ENCODE results near the gene CD46. TPM values are rescaled to one million over a fixed set of nuclear protein-coding genes. Genes with fewer than 3 reads are reported as not detected.
"Not testable (repeated sequence)": the region's sequence is repeated elsewhere in the genome, so short reads cannot be mapped to it uniquely, and the experiment has no call there.

The CD46 gene
- total and polyA plus RNA-seq, 10 of the 15 experiments (the other 5 are each of a cell fraction or from before 2014, with no cell fraction given), result 61.1 to 198 (median 81.4) TPM

GRCh38 chr1:207748737-207749528 is 2.9 kb upstream of the CD46 start:
- Histone ChIP-seq H2AFZ (ENCODE audit: control insufficient read depth, low read depth, low read length) (0 out of 2 replicates have a peak overlapping the region, but pooled peaks have one; percentile 3), H3K79me2 (ENCODE audit: control insufficient read depth, insufficient read depth, low read length) (peaks cover 29% of the 10 kb centered on the region), H3K36me3 (ENCODE audit: control insufficient read depth in 2 of 2, insufficient read depth in 2 of 2, low read length in 1 of 2) (no peaks in the 10 kb centered on the region), H4K20me1 (ENCODE audit: control insufficient read depth, insufficient read depth) (no peaks in the 10 kb centered on the region), H3K27me3 (replicated peaks in 1 of 2; ENCODE audit: control insufficient read depth in 2 of 2, insufficient read depth in 2 of 2, low read length in 1 of 2) (no peaks in the 10 kb centered on the region), H3K27ac (ENCODE audit: control insufficient read depth, insufficient read depth) (no peak overlapping the region), H3K4me3 (no peak overlapping the region), H3K4me2 (ENCODE audit: control insufficient read depth, insufficient read depth) (no peak overlapping the region), H3K9ac (ENCODE audit: control insufficient read depth, insufficient read depth, low read length) (no peak overlapping the region), H3K4me1 (ENCODE audit: control insufficient read depth, insufficient read depth, low read length) (no peaks in the 10 kb centered on the region; the same call in 1 of the 2 replicates), H3K9me3 (replicated peaks; ENCODE audit: control insufficient read depth, insufficient read depth, low read length) (no peaks in the 10 kb centered on the region; the same call in 2 of the 3 replicates)
- DNase-seq (ENCODE audit: low read depth, low spot score) (no peak), FAIRE-seq (no peak), ATAC-seq (no peak)
- in situ Hi-C loops (cut with MboI) (no loop called here), intact Hi-C loops (cut with micrococcal nuclease; ENCODE audit: unreplicated experiment) (no loop called here)
- WGBS (ENCODE audit: insufficient coverage, insufficient replicate concordance, low lambda C conversion rate, missing lambda C conversion rate), result 3% methylated on average over 2 of the region's 2 CpGs
- TF ChIP-seq MEF2B (IDR thresholded peaks at IDR 0.05; ENCODE audit: partially characterized antibody, poor library complexity, severe bottlenecking), result peak; percentile 15
- TF ChIP-seq ZNF622 (IDR thresholded peaks at IDR 0.05), result no peak
- ChIA-PET RAD21 (ENCODE audit: unreplicated experiment) (interaction anchor here (0.8 kb wide), 1 partner anchor 49 kb away, joined by 4 read pairs; no protein-coding TSS in a partner anchor), POLR2A (no interaction called here), SMC1A (ENCODE audit: uncharacterized antibody, unreplicated experiment) (no interaction called here), CTCF (interaction anchor here (1.0 to 1.4 kb wide), 2 partner anchors 48 to 214 kb away, joined by 3 to 6 read pairs; no protein-coding TSS in a partner anchor)
- BruUV-seq (replicated peaks), result no TSS peak

- no peaks in the 10 kb centered on the region for H3K36me3 ChIP-seq (ENCODE audit: control insufficient read depth in 2 of 2, insufficient read depth in 2 of 2, low read length in 1 of 2)
- ATAC-seq (no peak), FAIRE-seq (no peak), DNase-seq (ENCODE audit: low read depth, low spot score) (no peak)
- SMC1A ChIA-PET (ENCODE audit: uncharacterized antibody, unreplicated experiment), result interaction anchor here (2.4 kb wide), 1 partner anchor 212 kb away, joined by 6 read pairs; no protein-coding TSS in a partner anchor
- no peaks in the 10 kb centered on the region; the same call in 2 of the 3 replicates for H3K9me3 ChIP-seq (replicated peaks; ENCODE audit: control insufficient read depth, insufficient read depth, low read length)
- H2AFZ ChIP-seq (ENCODE audit: control insufficient read depth, low read depth, low read length), result peak overlapping the region; percentile 82
- no peak for TF ChIP-seq ZBTB33 (IDR thresholded peaks at IDR 0.05)
- TF ChIP-seq ZNF24 (IDR thresholded peaks at IDR 0.05), result no peak
- no peak for TF ChIP-seq EP300 (IDR thresholded peaks at IDR 0.05; ENCODE audit: borderline replicate concordance in 1 of 2, control insufficient read depth in 1 of 2, low read depth in 2 of 2, low read length in 2 of 2)
- BruUV-seq (replicated peaks), result no TSS peak
- no peaks in the 10 kb centered on the region for H3K27me3 ChIP-seq (replicated peaks in 1 of 2; ENCODE audit: control insufficient read depth in 2 of 2, insufficient read depth in 2 of 2, low read length in 1 of 2)
- peak overlapping the region; percentile 84 for H3K9ac ChIP-seq (ENCODE audit: control insufficient read depth, insufficient read depth, low read length)
- in situ Hi-C loops (cut with MboI) (no loop called here), intact Hi-C loops (cut with micrococcal nuclease; ENCODE audit: unreplicated experiment) (no loop called here)
- peak overlapping the region; percentile 83 for H3K4me2 ChIP-seq (ENCODE audit: control insufficient read depth, insufficient read depth)
- 62% methylated on average over 5 of the region's 5 CpGs for WGBS (ENCODE audit: insufficient coverage, insufficient replicate concordance, low lambda C conversion rate, missing lambda C conversion rate)
- CTCF ChIA-PET, result interaction anchor here (2.3 kb wide), 1 partner anchor 46 kb away, joined by 12 read pairs; no protein-coding TSS in a partner anchor
- H3K79me2 ChIP-seq (ENCODE audit: control insufficient read depth, insufficient read depth, low read length), result peaks cover 47% of the 10 kb centered on the region
- RAD21 ChIA-PET (ENCODE audit: unreplicated experiment), result no interaction called here
- H3K27ac ChIP-seq (ENCODE audit: control insufficient read depth, insufficient read depth), result peak overlapping the region; percentile 86; the same call in 1 of the 2 replicates
- no peaks in the 10 kb centered on the region for H4K20me1 ChIP-seq (ENCODE audit: control insufficient read depth, insufficient read depth)
- H3K4me1 ChIP-seq (ENCODE audit: control insufficient read depth, insufficient read depth, low read length), result peaks cover 9% of the 10 kb centered on the region
- peak overlapping the region; percentile 84 for H3K4me3 ChIP-seq
- POLR2A ChIA-PET, result no interaction called here
These were observed 1.1 kb upstream of the CD46 start for GRCh38 chr1:207750631-207751305.

GRCh38 chr1:207751463-207751789 is 428 bp upstream of the CD46 start:
- ChIA-PET CTCF (interaction anchor here (1.2 to 2.3 kb wide), 2 partner anchors 10 to 45 kb away, joined by 4 to 12 read pairs; no protein-coding TSS in a partner anchor), SMC1A (ENCODE audit: uncharacterized antibody, unreplicated experiment) (interaction anchor here (2.4 kb wide), 1 partner anchor 212 kb away, joined by 6 read pairs; no protein-coding TSS in a partner anchor)
- 19% methylated on average over 7 of the region's 7 CpGs for WGBS (ENCODE audit: insufficient coverage, insufficient replicate concordance, low lambda C conversion rate, missing lambda C conversion rate)
- Histone ChIP-seq H3K79me2 (ENCODE audit: control insufficient read depth, insufficient read depth, low read length) (peaks cover 53% of the 10 kb centered on the region), H3K9ac (ENCODE audit: control insufficient read depth, insufficient read depth, low read length) (peak overlapping the region; percentile 84), H3K4me3 (peak overlapping the region; percentile 84), H3K4me1 (ENCODE audit: control insufficient read depth, insufficient read depth, low read length) (peaks cover 11% of the 10 kb centered on the region), H3K4me2 (ENCODE audit: control insufficient read depth, insufficient read depth) (peak overlapping the region; percentile 83), H2AFZ (ENCODE audit: control insufficient read depth, low read depth, low read length) (peak overlapping the region; percentile 82), H3K27ac (ENCODE audit: control insufficient read depth, insufficient read depth) (peak overlapping the region; percentile 86)
- FAIRE-seq; H3K9me3 ChIP-seq (replicated peaks; ENCODE audit: control insufficient read depth, insufficient read depth, low read length); H3K27me3 ChIP-seq (replicated peaks in 1 of 2; ENCODE audit: control insufficient read depth in 2 of 2, insufficient read depth in 2 of 2, low read length in 1 of 2); H4K20me1 ChIP-seq (ENCODE audit: control insufficient read depth, insufficient read depth); in situ Hi-C loops (cut with MboI); DNase-seq (ENCODE audit: low read depth, low spot score); RAD21 ChIA-PET (ENCODE audit: unreplicated experiment); ATAC-seq; intact Hi-C loops (cut with micrococcal nuclease; ENCODE audit: unreplicated experiment); H3K36me3 ChIP-seq (ENCODE audit: control insufficient read depth in 2 of 2, insufficient read depth in 2 of 2, low read length in 1 of 2); POLR2A ChIA-PET: not testable (repeated sequence)
- BruUV-seq (replicated peaks), result TSS peak; percentile 92
